Mesenchymal stem cell (in vitro differentiated cells and primary cell): ENCODE measurements around the gene LRRTM3.

Experiments
- DNase-seq: peaks from one replicate; pipeline ENCODE4 v3.0.0-alpha.2; 2013
- H2AFZ ChIP-seq: one replicate; pipeline ENCODE4 v1.6.1; 2013; ENCODE audit warnings: low read depth, mild to moderate bottlenecking, control low read depth, inconsistent platforms, low read length, moderate library complexity
- H2AK5ac ChIP-seq: 2 replicates; pipeline ENCODE4 v1.6.1; 2013; ENCODE audit warnings: low read length, moderate library complexity, mild to moderate bottlenecking, inconsistent platforms; ENCODE audit not compliant: severe bottlenecking
- H2BK120ac ChIP-seq: one replicate; pipeline ENCODE4 v1.6.1; 2013; ENCODE audit warnings: low read depth, mild to moderate bottlenecking, inconsistent platforms, low read length, moderate library complexity
- H2BK12ac ChIP-seq, 2 experiments: one replicate each; pipeline ENCODE4 v1.6.1; 2013; ENCODE audit warnings: inconsistent platforms in 2 of 2, low read length in 2 of 2, mild to moderate bottlenecking in 2 of 2, moderate library complexity in 2 of 2, control low read depth in 1 of 2
- H2BK15ac ChIP-seq: one replicate; pipeline ENCODE4 v1.6.1; 2013; ENCODE audit warnings: mild to moderate bottlenecking, low read depth, inconsistent platforms; ENCODE audit not compliant: poor library complexity, severe bottlenecking
- H2BK5ac ChIP-seq: 2 replicates; pipeline ENCODE4 v1.6.1; 2013; ENCODE audit warnings: low read depth, mild to moderate bottlenecking, low read length, control low read depth, inconsistent platforms; ENCODE audit not compliant: poor library complexity, severe bottlenecking
- H3K14ac ChIP-seq, 2 experiments: one replicate each; pipeline ENCODE4 v1.6.1; 2013; ENCODE audit warnings: inconsistent platforms in 2 of 2, low read length in 2 of 2, control low read depth in 1 of 2, mild to moderate bottlenecking in 1 of 2, moderate library complexity in 1 of 2
- H3K18ac ChIP-seq, 2 experiments: one replicate each; pipeline ENCODE4 v1.6.1; 2013; ENCODE audit warnings: inconsistent platforms in 2 of 2, low read length in 2 of 2, control low read depth in 1 of 2, low read depth in 1 of 2, mild to moderate bottlenecking in 1 of 2
- H3K23ac ChIP-seq, 2 experiments: one replicate each; pipeline ENCODE4 v1.6.1; 2013; ENCODE audit warnings: inconsistent platforms in 2 of 2, low read length in 2 of 2, mild to moderate bottlenecking in 2 of 2, moderate library complexity in 2 of 2, control low read depth in 1 of 2
- H3K27ac ChIP-seq: 2 replicates; pipeline ENCODE4 v1.5.1; 2013; ENCODE audit warnings: mild to moderate bottlenecking, moderate library complexity, low read length, control low read depth, inconsistent platforms; ENCODE audit not compliant: poor library complexity, severe bottlenecking
- H3K27me3 ChIP-seq, 2 experiments: 2 replicates each; pipeline versions ENCODE4 v1.6.1 to v1.7.0; 2013; ENCODE audit warnings: low read length in 2 of 2, mild to moderate bottlenecking in 2 of 2, moderate library complexity in 2 of 2, control low read depth in 1 of 2, inconsistent platforms in 1 of 2; ENCODE audit not compliant: control insufficient read depth in 1 of 2, insufficient read depth in 1 of 2
- H3K36me3 ChIP-seq, 2 experiments: 2 replicates each; pipeline versions ENCODE4 v1.6.1 to v1.7.0; 2013; ENCODE audit warnings: low read length in 2 of 2, control low read depth in 1 of 2, inconsistent platforms in 1 of 2, low read depth in 1 of 2, mild to moderate bottlenecking in 1 of 2; ENCODE audit not compliant: insufficient read depth in 2 of 2, control insufficient read depth in 1 of 2
- H3K4ac ChIP-seq, 2 experiments: one replicate each; pipeline ENCODE4 v1.6.1; 2013; ENCODE audit warnings: inconsistent platforms in 2 of 2, low read length in 2 of 2, mild to moderate bottlenecking in 2 of 2, moderate library complexity in 2 of 2, control low read depth in 1 of 2, low read depth in 1 of 2
- H3K4me1 ChIP-seq: 2 replicates; pipeline ENCODE4 v1.6.1; 2013; ENCODE audit warnings: low read depth, low read length, control low read depth; ENCODE audit not compliant: control insufficient read depth, insufficient read depth
- H3K4me2 ChIP-seq: 2 replicates; pipeline ENCODE4 v1.6.1; 2013; ENCODE audit warnings: low read length, mild to moderate bottlenecking, inconsistent platforms; ENCODE audit not compliant: poor library complexity, severe bottlenecking
- H3K4me3 ChIP-seq, 2 experiments: 2 replicates each; pipeline versions ENCODE4 v1.5.1 to v1.7.0; 2013; ENCODE audit warnings: low read length in 2 of 2, mild to moderate bottlenecking in 2 of 2, control low read depth in 1 of 2, low read depth in 1 of 2; ENCODE audit not compliant: insufficient read depth in 1 of 2
- H3K79me1 ChIP-seq: replicated peaks from 2 replicates; pipeline ENCODE4 v1.6.1; 2013; ENCODE audit warnings: mild to moderate bottlenecking, control low read depth, low read length, inconsistent platforms; ENCODE audit not compliant: poor library complexity, severe bottlenecking
- H3K9ac ChIP-seq: 2 replicates; pipeline ENCODE4 v1.7.0; 2013; ENCODE audit warnings: mild to moderate bottlenecking, low read length, moderate library complexity
- H3K9me3 ChIP-seq: 2 replicates; pipeline ENCODE4 v1.7.0; 2013; ENCODE audit warnings: mild to moderate bottlenecking, low read length; ENCODE audit not compliant: control insufficient read depth
- H4K8ac ChIP-seq: one replicate; pipeline ENCODE4 v1.6.1; 2013; ENCODE audit warnings: inconsistent platforms, mild to moderate bottlenecking, low read length, moderate library complexity
- H4K91ac ChIP-seq: one replicate; pipeline ENCODE4 v1.6.1; 2013; ENCODE audit warnings: mild to moderate bottlenecking, low read length, inconsistent platforms
- WGBS: methylation state at CpG from one replicate; pipeline ENCODE4 v1.1.7; 2013; ENCODE audit warnings: mixed read lengths; 5-methylcytosine and 5-hydroxymethylcytosine counted together

The LRRTM3 gene

DNA sequence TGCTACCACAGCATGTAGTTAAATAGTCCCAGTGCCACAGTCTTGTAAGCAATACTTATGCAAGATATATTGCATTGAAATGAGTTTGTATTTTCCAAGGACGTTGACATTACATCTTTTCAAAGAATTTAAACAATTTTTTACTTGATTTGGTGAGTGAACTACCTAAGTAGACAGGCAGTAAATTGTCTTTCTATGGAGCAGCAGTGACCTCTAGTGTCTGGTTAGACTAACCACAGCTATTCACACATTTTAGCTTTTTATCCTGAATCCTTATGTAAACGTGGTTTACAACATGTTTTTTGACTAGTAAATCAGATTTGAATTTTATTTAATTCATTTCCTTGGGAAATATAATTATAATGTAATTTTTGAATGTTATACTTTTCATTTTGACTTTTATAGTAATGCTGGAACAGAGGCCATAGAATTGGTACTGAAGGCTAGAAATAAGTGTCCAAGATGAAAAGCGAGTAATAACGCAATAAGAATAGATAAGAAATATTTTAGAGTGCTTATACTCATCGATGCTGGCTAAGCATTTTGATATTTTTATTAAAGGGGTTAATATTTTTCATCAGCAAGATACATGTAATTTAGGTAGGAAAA, 5.6 kb downstream of the LRRTM3 start:
- no peak overlapping the region for H3K4me2 ChIP-seq
- H3K79me1 ChIP-seq, result no peaks in the 10 kb centered on the region
- no peak overlapping the region for H3K27ac ChIP-seq
- no peak overlapping the region for H3K4ac ChIP-seq
- no peak overlapping the region for H2BK15ac ChIP-seq
- WGBS, result 94% methylated on average over 2 of the region's 5 CpGs
- no peak overlapping the region for H4K8ac ChIP-seq
- no peak overlapping the region for H3K14ac ChIP-seq
- H2BK120ac ChIP-seq, result no peak overlapping the region
- H3K9me3 ChIP-seq, result no peaks in the 10 kb centered on the region
- no peak overlapping the region for H3K4me3 ChIP-seq
- no peak overlapping the region for H3K18ac ChIP-seq
- no peak overlapping the region for H2AK5ac ChIP-seq
- no peak overlapping the region for H4K91ac ChIP-seq
- no peaks in the 10 kb centered on the region for H3K36me3 ChIP-seq
- H3K23ac ChIP-seq, result no peak overlapping the region
- H3K9ac ChIP-seq, result no peak overlapping the region
- H2BK12ac ChIP-seq, result no peak overlapping the region
- no peak overlapping the region for H2BK5ac ChIP-seq
- H3K27me3 ChIP-seq, result peaks cover 10 to 40% of the 10 kb centered on the region in 2 experiments
- DNase-seq, result peak; percentile 63
- peaks cover 1% of the 10 kb centered on the region for H3K4me1 ChIP-seq
- no peak overlapping the region for H2AFZ ChIP-seq

- Histone ChIP-seq H3K9me3 (no peaks in the 10 kb centered on the region), H3K4me2 (no peak overlapping the region), H3K36me3 (no peaks in the 10 kb centered on the region), H3K23ac (no peak overlapping the region), H4K91ac (no peak overlapping the region), H3K4me3 (no peak overlapping the region), H2AFZ (no peak overlapping the region), H3K4ac (no peak overlapping the region), H3K4me1 (peaks cover 1% of the 10 kb centered on the region), H2BK12ac (no peak overlapping the region), H3K14ac (no peak overlapping the region), H4K8ac (no peak overlapping the region), H3K79me1 (no peaks in the 10 kb centered on the region), H3K27ac (no peak overlapping the region), H2BK15ac (no peak overlapping the region), H3K27me3 (peaks cover 10 to 35% of the 10 kb centered on the region in 2 experiments), H2BK120ac (no peak overlapping the region), H3K9ac (no peak overlapping the region), H3K18ac (no peak overlapping the region), H2BK5ac (no peak overlapping the region), H2AK5ac (no peak overlapping the region)
- no peak for DNase-seq
- 66% methylated on average over 2 of the region's 3 CpGs for WGBS
Measured at GRCh38 chr10:66931949-66932343, 6.1 kb downstream of the LRRTM3 start.

DNA sequence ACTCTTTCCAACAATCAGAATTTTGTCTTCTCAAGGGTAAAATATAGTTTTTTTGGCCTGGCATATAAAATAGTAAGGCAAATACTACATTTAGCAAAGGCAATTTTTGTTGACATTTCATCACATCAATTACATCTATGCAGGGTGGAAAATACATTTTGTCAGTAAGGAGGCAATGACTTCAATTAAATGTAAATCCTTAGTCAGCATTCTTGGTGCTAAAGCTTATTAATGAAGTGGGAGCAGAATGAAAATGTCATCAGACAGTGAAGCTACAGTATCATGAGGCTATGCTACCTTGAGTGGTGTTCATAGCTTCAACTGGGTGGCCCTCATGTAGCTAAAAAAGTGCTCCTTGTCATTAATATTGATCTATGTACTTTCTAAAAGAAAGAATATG, 8.9 kb downstream of the LRRTM3 start:
- DNase-seq, result no peak
- H3K36me3 ChIP-seq, result no peaks in the 10 kb centered on the region
- no peaks in the 10 kb centered on the region for H3K9me3 ChIP-seq
- no peak overlapping the region for H3K9ac ChIP-seq
- H2BK12ac ChIP-seq, result no peak overlapping the region
- H3K4me3 ChIP-seq, result no peak overlapping the region
- H3K4ac ChIP-seq, result no peak overlapping the region
- no peak overlapping the region for H2AFZ ChIP-seq
- H3K79me1 ChIP-seq, result no peaks in the 10 kb centered on the region
- H3K27me3 ChIP-seq, result peaks cover 0 to 8% of the 10 kb centered on the region in 2 experiments
- no peak overlapping the region for H4K91ac ChIP-seq
- H3K27ac ChIP-seq, result no peak overlapping the region
- no peak overlapping the region for H3K4me2 ChIP-seq
- H3K14ac ChIP-seq, result no peak overlapping the region
- H4K8ac ChIP-seq, result no peak overlapping the region
- H2AK5ac ChIP-seq, result no peak overlapping the region
- H3K4me1 ChIP-seq, result peaks cover 1% of the 10 kb centered on the region
- H3K18ac ChIP-seq, result no peak overlapping the region
- no peak overlapping the region for H2BK120ac ChIP-seq
- H2BK5ac ChIP-seq, result no peak overlapping the region
- H3K23ac ChIP-seq, result no peak overlapping the region
- no peak overlapping the region for H2BK15ac ChIP-seq

DNA sequence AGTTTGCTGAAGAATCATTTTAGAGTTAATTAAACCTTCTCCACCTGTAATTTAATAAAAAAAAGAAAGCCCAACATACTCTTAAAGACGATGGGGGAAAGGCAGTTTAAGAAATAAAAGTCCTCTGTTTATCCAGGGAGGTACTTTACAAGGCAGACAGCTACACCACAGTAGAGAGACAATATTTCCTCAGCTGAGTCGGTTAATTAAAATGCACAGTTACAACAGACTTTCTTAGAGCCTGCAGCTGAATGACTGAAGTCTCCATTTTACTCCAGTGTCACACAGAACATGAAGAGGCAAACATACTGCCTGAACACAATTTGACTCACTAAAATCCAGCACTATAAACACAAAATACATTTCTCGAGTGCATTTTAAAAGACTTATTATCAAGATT, 15.1 kb downstream of the LRRTM3 start:
- Histone ChIP-seq H2AK5ac (no peak overlapping the region), H3K9me3 (no peaks in the 10 kb centered on the region)
- 74% methylated on average over 2 of the region's 3 CpGs for WGBS

More for the DNA sequence above, 15.1 kb downstream of the LRRTM3 start:
- Histone ChIP-seq H3K18ac (no peak overlapping the region), H3K9ac (no peak overlapping the region), H2AFZ (no peak overlapping the region), H4K91ac (no peak overlapping the region), H3K27me3 (no peaks in the 10 kb centered on the region), H2BK5ac (no peak overlapping the region), H3K4me1 (no peaks in the 10 kb centered on the region), H2BK15ac (no peak overlapping the region), H4K8ac (no peak overlapping the region), H3K27ac (no peak overlapping the region), H2BK12ac (no peak overlapping the region), H3K4me3 (no peak overlapping the region), H3K14ac (no peak overlapping the region), H3K4ac (no peak overlapping the region), H3K4me2 (no peak overlapping the region), H3K23ac (no peak overlapping the region), H2BK120ac (no peak overlapping the region), H3K36me3 (no peaks in the 10 kb centered on the region), H3K79me1 (no peaks in the 10 kb centered on the region)
- DNase-seq, result no peak
